Neural progenitor cell (in vitro differentiated cells): ENCODE results near the gene UNC119B. TPM values are rescaled to one million over a fixed set of nuclear protein-coding genes. Genes with fewer than 3 reads are reported as not detected.
A peak's percentile ranks its signal among the peaks of the same experiment; 100 is the strongest.

Experiments
- DNase-seq: peaks from one replicate; pipeline ENCODE4 v3.0.0-alpha.2; 2016; ENCODE audit warnings: low spot score
- H2AFZ ChIP-seq: fragments of 200-600 bp; sonication (generic); replicated peaks from 2 replicates; pipeline ENCODE4 v1.6.1; 2016; ENCODE audit warnings: antibody characterized with exemption
- H3F3A ChIP-seq: fragments of 200-600 bp; sonication (generic); 2 replicates; pipeline ENCODE4 v1.6.1; 2016; ENCODE audit warnings: antibody characterized with exemption, low read depth
- H3K27ac ChIP-seq: fragments of 200-600 bp; sonication (generic); 2 replicates; pipeline ENCODE4 v1.5.1; 2016; ENCODE audit warnings: mild to moderate bottlenecking
- H3K27me3 ChIP-seq: fragments of 200-600 bp; sonication (generic); 2 replicates; pipeline ENCODE4 v1.6.1; 2016; ENCODE audit warnings: mild to moderate bottlenecking, moderate library complexity
- H3K36me3 ChIP-seq: fragments of 200-600 bp; sonication (generic); 2 replicates; pipeline ENCODE4 v1.5.1; 2016
- H3K4me1 ChIP-seq: fragments of 200-600 bp; sonication (generic); 2 replicates; pipeline ENCODE4 v1.6.1; 2016; ENCODE audit warnings: mixed run types
- H3K4me2 ChIP-seq: fragments of 200-600 bp; sonication (generic); 2 replicates; pipeline ENCODE4 v1.6.1; 2016
- H3K4me3 ChIP-seq: fragments of 200-600 bp; sonication (generic); 2 replicates; pipeline ENCODE4 v1.5.1; 2016
- H3K79me2 ChIP-seq: fragments of 200-600 bp; sonication (generic); 2 replicates; pipeline ENCODE4 v1.6.1; 2016; ENCODE audit warnings: low read depth
- H3K9ac ChIP-seq: fragments of 200-600 bp; sonication (generic); 2 replicates; pipeline ENCODE4 v1.6.1; 2016
- H3K9me3 ChIP-seq: fragments of 200-600 bp; sonication (generic); 2 replicates; pipeline ENCODE4 v1.5.1; 2016; ENCODE audit warnings: low read depth
- H4K20me1 ChIP-seq: fragments of 200-600 bp; sonication (generic); 2 replicates; pipeline ENCODE4 v1.6.1; 2016; ENCODE audit warnings: low read depth
- H3K27ac Mint-ChIP-seq: 3 replicates; pipeline ENCODE4 v1.8.0; 2021; ENCODE audit warnings: mixed read lengths
- H3K27me3 Mint-ChIP-seq: 2 replicates; pipeline ENCODE4 v1.8.0; 2022; ENCODE audit warnings: low read depth, mild to moderate bottlenecking, inconsistent platforms, moderate library complexity, mixed read lengths; ENCODE audit not compliant: insufficient read depth
- H3K36me3 Mint-ChIP-seq: 3 replicates; pipeline ENCODE4 v1.8.0; 2021; ENCODE audit warnings: mixed read lengths
- H3K4me1 Mint-ChIP-seq: 3 replicates; pipeline ENCODE4 v1.8.0; 2021; ENCODE audit warnings: mixed read lengths
- H3K4me3 Mint-ChIP-seq: 3 replicates; pipeline ENCODE4 v1.8.0; 2021; ENCODE audit warnings: mild to moderate bottlenecking, moderate library complexity, mixed read lengths
- H3K9me3 Mint-ChIP-seq: 3 replicates; pipeline ENCODE4 v1.8.0; 2020; ENCODE audit warnings: mixed read lengths
- CTCF ChIP-seq: fragments of 200-600 bp; sonication (generic); IDR thresholded peaks from 2 replicates; pipeline ENCODE4 v1.5.1; 2017; ENCODE audit warnings: antibody characterized with exemption, mild to moderate bottlenecking
- EZH2 ChIP-seq: fragments of 200-600 bp; sonication (generic); IDR thresholded peaks from 2 replicates; pipeline ENCODE4 v1.6.1; 2017; ENCODE audit warnings: antibody characterized with exemption, mild to moderate bottlenecking, moderate library complexity
- EZH2phosphoT487 ChIP-seq: fragments of 200-600 bp; sonication (generic); IDR thresholded peaks from 2 replicates; pipeline ENCODE4 v1.6.1; 2017; ENCODE audit warnings: antibody characterized with exemption
- total RNA-seq: library from RNA; depleted of rRNA; stranded (reverse); fragments of >200 nt; gene quantifications from 2 replicates; pipeline ENCODE4 v1.2.3, GENCODE V29; 2015; ENCODE audit warnings: low replicate concordance

UNC119B gene
- total RNA-seq, 1 donor from 2014 or later, result 58.9 TPM

- H4K20me1 ChIP-seq, result peaks cover 12% of the 10 kb centered on the region
- H3K4me1 Mint-ChIP-seq, result peaks cover 2% of the 10 kb centered on the region
- no peaks in the 10 kb centered on the region for H3K36me3 ChIP-seq
- no peaks in the 10 kb centered on the region for H3K9me3 ChIP-seq
- peak overlapping the region; percentile 30 for H3K27ac Mint-ChIP-seq
- H2AFZ ChIP-seq, result no peak overlapping the region
- H3K27me3 Mint-ChIP-seq, result peaks cover under 1% of the 10 kb centered on the region
- H3K27me3 ChIP-seq, result no peaks in the 10 kb centered on the region
- no peak overlapping the region for H3K4me3 Mint-ChIP-seq
- no peaks in the 10 kb centered on the region for H3K9me3 Mint-ChIP-seq
- no peak for DNase-seq
- H3K4me1 ChIP-seq, result no peaks in the 10 kb centered on the region
- H3K36me3 Mint-ChIP-seq, result peaks cover 34% of the 10 kb centered on the region
- H3K79me2 ChIP-seq, result no peaks in the 10 kb centered on the region
- H3K27ac ChIP-seq, result no peak overlapping the region
- no peak for TF ChIP-seq EZH2
- no peak for TF ChIP-seq CTCF
- no peak for TF ChIP-seq EZH2phosphoT487
- no peaks in the 10 kb centered on the region for H3F3A ChIP-seq
- no peak overlapping the region for H3K9ac ChIP-seq
- no peak overlapping the region for H3K4me3 ChIP-seq
- H3K4me2 ChIP-seq, result no peak overlapping the region
Measured at GRCh38 chr12:120700886-120701285, 9.4 kb upstream of the UNC119B start.

GRCh38 chr12:120702637-120703036 is 7.6 kb upstream of the UNC119B start:
- no peak for DNase-seq
- H3K9me3 ChIP-seq, result no peaks in the 10 kb centered on the region
- no peaks in the 10 kb centered on the region for H3F3A ChIP-seq
- H4K20me1 ChIP-seq, result peaks cover 7% of the 10 kb centered on the region
- H3K4me3 Mint-ChIP-seq, result no peak overlapping the region
- H3K4me1 ChIP-seq, result no peaks in the 10 kb centered on the region
- peaks cover 2% of the 10 kb centered on the region for H3K4me1 Mint-ChIP-seq
- no peak overlapping the region for H3K4me3 ChIP-seq
- no peak overlapping the region for H2AFZ ChIP-seq
- H3K27ac ChIP-seq, result no peak overlapping the region
- no peak overlapping the region for H3K4me2 ChIP-seq
- H3K79me2 ChIP-seq, result no peaks in the 10 kb centered on the region
- H3K36me3 Mint-ChIP-seq, result peaks cover 20% of the 10 kb centered on the region
- H3K27ac Mint-ChIP-seq, result no peak overlapping the region
- H3K27me3 Mint-ChIP-seq, result no peaks in the 10 kb centered on the region
- H3K9me3 Mint-ChIP-seq, result no peaks in the 10 kb centered on the region
- no peaks in the 10 kb centered on the region for H3K27me3 ChIP-seq
- no peaks in the 10 kb centered on the region for H3K36me3 ChIP-seq
- no peak overlapping the region for H3K9ac ChIP-seq
- TF ChIP-seq EZH2phosphoT487, result no peak
- no peak for TF ChIP-seq EZH2

GRCh38 chr12:120703311-120703942 is 6.8 kb upstream of the UNC119B start:
- Mint-ChIP-seq H3K4me3 (no peak overlapping the region), H3K4me1 (peaks cover 2% of the 10 kb centered on the region), H3K27ac (peak overlapping the region; percentile 93), H3K36me3 (peaks cover 17% of the 10 kb centered on the region), H3K9me3 (no peaks in the 10 kb centered on the region), H3K27me3 (no peaks in the 10 kb centered on the region)
- Histone ChIP-seq H4K20me1 (no peaks in the 10 kb centered on the region), H2AFZ (no peak overlapping the region), H3K9me3 (no peaks in the 10 kb centered on the region), H3K27ac (no peak overlapping the region), H3K27me3 (no peaks in the 10 kb centered on the region), H3K9ac (no peak overlapping the region), H3K36me3 (no peaks in the 10 kb centered on the region), H3F3A (no peaks in the 10 kb centered on the region), H3K4me1 (no peaks in the 10 kb centered on the region), H3K4me2 (no peak overlapping the region), H3K79me2 (no peaks in the 10 kb centered on the region), H3K4me3 (no peak overlapping the region)
- TF ChIP-seq EZH2phosphoT487 (no peak), CTCF (no peak)
- DNase-seq, result no peak

GRCh38 chr12:120705618-120706017 is 4.6 kb upstream of the UNC119B start:
- H4K20me1 ChIP-seq, result no peaks in the 10 kb centered on the region
- Mint-ChIP-seq H3K27me3 (no peaks in the 10 kb centered on the region), H3K36me3 (peaks cover 11% of the 10 kb centered on the region), H3K9me3 (no peaks in the 10 kb centered on the region), H3K4me1 (peaks cover 9% of the 10 kb centered on the region), H3K4me3 (no peak overlapping the region), H3K27ac (no peak overlapping the region)
- H3K9me3 ChIP-seq, result no peaks in the 10 kb centered on the region
- H3K4me2 ChIP-seq, result no peak overlapping the region
- H2AFZ ChIP-seq, result no peak overlapping the region
- H3K27ac ChIP-seq, result no peak overlapping the region
- H3K4me1 ChIP-seq, result peaks cover 6% of the 10 kb centered on the region
- no peak overlapping the region for H3K9ac ChIP-seq
- DNase-seq, result no peak
- no peaks in the 10 kb centered on the region for H3K36me3 ChIP-seq
- H3K27me3 ChIP-seq, result no peaks in the 10 kb centered on the region
- peaks cover 5% of the 10 kb centered on the region for H3F3A ChIP-seq
- peaks cover 3% of the 10 kb centered on the region for H3K79me2 ChIP-seq
- TF ChIP-seq EZH2, result no peak
- no peak for TF ChIP-seq CTCF
- TF ChIP-seq EZH2phosphoT487, result no peak
- H3K4me3 ChIP-seq, result no peak overlapping the region
